Measurements from ENCODE around the gene DAZAP1.
"Not testable (repeated sequence)": the region's sequence is repeated elsewhere in the genome, so short reads cannot be mapped to it uniquely, and the experiment has no call there.

The DAZAP1 gene

DNA sequence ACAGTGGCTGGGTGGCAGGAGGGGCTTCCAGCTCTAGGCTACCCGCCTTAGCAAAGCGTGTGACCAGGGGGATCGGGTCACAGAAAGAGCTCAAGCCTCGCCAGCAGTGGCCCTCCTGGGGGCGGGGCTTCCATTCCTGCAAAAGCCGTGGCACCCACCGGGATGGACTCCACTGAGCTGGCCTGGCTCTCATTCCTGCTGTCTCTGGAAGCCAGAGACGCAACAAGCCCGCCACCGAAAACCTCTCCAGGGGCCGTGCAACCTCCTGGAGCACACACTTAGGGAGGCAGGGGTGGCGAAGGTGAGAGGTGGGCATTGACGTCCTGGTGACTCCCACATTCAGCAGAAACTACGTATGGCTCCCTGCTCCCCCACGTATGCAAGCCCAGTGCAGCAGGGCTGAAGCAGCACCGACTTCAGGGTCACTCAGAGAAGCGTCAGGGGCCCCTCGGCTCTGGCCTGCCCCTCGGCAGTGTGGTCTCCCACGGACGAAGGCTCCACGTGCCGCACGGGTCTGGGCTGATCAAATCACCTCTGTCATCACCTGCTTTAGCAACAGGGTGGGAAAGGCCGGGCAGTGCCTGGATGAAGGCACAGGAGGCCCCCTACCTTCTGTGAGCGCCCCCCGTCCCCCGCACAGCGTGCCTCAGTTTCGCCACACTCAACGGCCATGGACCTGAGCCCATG is 68.5 kb downstream of the DAZAP1 start:
- Histone ChIP-seq H4K8ac (ENCODE audit: low read depth, low read length) (no peak overlapping the region), H3K9ac (ENCODE audit: low read depth, low read length, poor library complexity) (peak overlapping the region; percentile 21), H3K36me3 (replicated peaks in 1 of 2; ENCODE audit: control insufficient read depth in 2 of 2, insufficient read depth in 2 of 2, low read length in 2 of 2) (peaks cover 2 to 32% of the 10 kb centered on the region in 2 donors), H3K14ac (ENCODE audit: low read length) (no peak overlapping the region), H3K23ac (ENCODE audit: low read depth, low read length, poor library complexity) (no peak overlapping the region), H3K4me2 (ENCODE audit: insufficient read depth, low read length, poor library complexity, severe bottlenecking) (no peak overlapping the region), H2BK12ac (ENCODE audit: low read length) (no peak overlapping the region), H3K27me3 (ENCODE audit: control insufficient read depth in 3 of 3, insufficient read depth in 3 of 3, low read depth in 1 of 3, low read length in 3 of 3) (peaks cover 0 to 15% (median 0%) of the 10 kb centered on the region in 3 experiments), H3K4me3 (ENCODE audit: low read length in 2 of 2) (no peak overlapping the region), H2BK120ac (ENCODE audit: low read depth, low read length) (no peak overlapping the region), H2AFZ (ENCODE audit: low read length) (no peak overlapping the region), H2BK15ac (ENCODE audit: low read length) (no peak overlapping the region), H3K79me1 (ENCODE audit: low read depth, low read length) (peaks cover 21% of the 10 kb centered on the region), H3K18ac (ENCODE audit: low read length) (no peak overlapping the region), H3K9me3 (replicated peaks in 1 of 2; ENCODE audit: control insufficient read depth in 2 of 2, insufficient read depth in 1 of 2, low read depth in 1 of 2, low read length in 2 of 2) (no peaks in the 10 kb centered on the region), H3K27ac (replicated peaks; ENCODE audit: low read length) (no peak overlapping the region), H3K4me1 (ENCODE audit: control insufficient read depth in 2 of 2, insufficient read depth in 1 of 2, low read depth in 1 of 2, low read length in 2 of 2) (peaks cover 10 to 12% of the 10 kb centered on the region in 2 donors), H2BK5ac (ENCODE audit: low read length) (no peak overlapping the region), H2AK5ac (ENCODE audit: low read depth, low read length) (no peak overlapping the region), H3K4ac (ENCODE audit: low read length) (no peak overlapping the region), H4K91ac (ENCODE audit: low read depth, low read length, poor library complexity) (no peak overlapping the region)
- no peak for DNase-seq (ENCODE audit: low spot score)
- no CpG with 5 or more reads among the region's 31 CpGs for WGBS, 2 donors (ENCODE audit: extremely low coverage in 2 of 2, insufficient read length in 2 of 2, insufficient replicate concordance in 1 of 2)

GRCh38 chr19:1477056-1477455 is 69.7 kb downstream of the DAZAP1 start:
- H2BK12ac ChIP-seq (ENCODE audit: low read length); DNase-seq (ENCODE audit: low spot score); H3K18ac ChIP-seq (ENCODE audit: low read length); H3K4me3 ChIP-seq (ENCODE audit: low read length in 2 of 2); H4K91ac ChIP-seq (ENCODE audit: low read depth, low read length, poor library complexity); H3K23ac ChIP-seq (ENCODE audit: low read depth, low read length, poor library complexity); H3K14ac ChIP-seq (ENCODE audit: low read length); H3K27ac ChIP-seq (replicated peaks; ENCODE audit: low read length); H3K27me3 ChIP-seq (ENCODE audit: control insufficient read depth in 3 of 3, insufficient read depth in 3 of 3, low read depth in 1 of 3, low read length in 3 of 3); H2BK120ac ChIP-seq (ENCODE audit: low read depth, low read length); H3K4me2 ChIP-seq (ENCODE audit: insufficient read depth, low read length, poor library complexity, severe bottlenecking); H2AFZ ChIP-seq (ENCODE audit: low read length); H4K8ac ChIP-seq (ENCODE audit: low read depth, low read length); H2BK15ac ChIP-seq (ENCODE audit: low read length); H3K9me3 ChIP-seq (replicated peaks in 1 of 2; ENCODE audit: control insufficient read depth in 2 of 2, insufficient read depth in 1 of 2, low read depth in 1 of 2, low read length in 2 of 2); H3K9ac ChIP-seq (ENCODE audit: low read depth, low read length, poor library complexity); H2AK5ac ChIP-seq (ENCODE audit: low read depth, low read length); H3K4ac ChIP-seq (ENCODE audit: low read length); H2BK5ac ChIP-seq (ENCODE audit: low read length): not testable (repeated sequence)
- Histone ChIP-seq H3K36me3 (replicated peaks in 1 of 2; ENCODE audit: control insufficient read depth in 2 of 2, insufficient read depth in 2 of 2, low read length in 2 of 2) (peaks cover 2 to 26% of the 10 kb centered on the region in 2 donors), H3K4me1 (ENCODE audit: control insufficient read depth in 2 of 2, insufficient read depth in 1 of 2, low read depth in 1 of 2, low read length in 2 of 2) (peaks cover 2 to 10% of the 10 kb centered on the region in 2 donors), H3K79me1 (ENCODE audit: low read depth, low read length) (peaks cover 21% of the 10 kb centered on the region)
- WGBS, 2 donors (ENCODE audit: extremely low coverage in 2 of 2, insufficient read length in 2 of 2, insufficient replicate concordance in 1 of 2), result no CpG with 5 or more reads among the region's 9 CpGs

GRCh38 chr19:1478934-1479707 is 71.7 kb downstream of the DAZAP1 start, which contains the start of gene C19orf25:
TSS of gene C19orf25 (minus strand) at chr19:1479215. CDS start at chr19:1478903, 312 bp downstream.
- Histone ChIP-seq H3K27me3 (ENCODE audit: control insufficient read depth in 3 of 3, insufficient read depth in 3 of 3, low read depth in 1 of 3, low read length in 3 of 3) (no peaks in the 10 kb centered on the region), H3K9ac (ENCODE audit: low read depth, low read length, poor library complexity) (peak within 1 kb of the TSS; percentile 90), H3K4ac (ENCODE audit: low read length) (peak within 1 kb of the TSS; percentile 37), H2BK5ac (ENCODE audit: low read length) (peak within 1 kb of the TSS; percentile 66), H3K36me3 (replicated peaks in 1 of 2; ENCODE audit: control insufficient read depth in 2 of 2, insufficient read depth in 2 of 2, low read length in 2 of 2) (peaks cover 2 to 24% of the 10 kb centered on the region in 2 donors), H3K4me1 (ENCODE audit: control insufficient read depth in 2 of 2, insufficient read depth in 1 of 2, low read depth in 1 of 2, low read length in 2 of 2) (peaks cover 0 to 9% of the 10 kb centered on the region in 2 donors), H3K9me3 (replicated peaks in 1 of 2; ENCODE audit: control insufficient read depth in 2 of 2, insufficient read depth in 1 of 2, low read depth in 1 of 2, low read length in 2 of 2) (no peaks in the 10 kb centered on the region), H2BK15ac (ENCODE audit: low read length) (peak within 1 kb of the TSS; percentile 79), H3K4me2 (ENCODE audit: insufficient read depth, low read length, poor library complexity, severe bottlenecking) (peak within 1 kb of the TSS; percentile 83), H4K91ac (ENCODE audit: low read depth, low read length, poor library complexity) (no peak within 1 kb of the TSS), H2BK120ac (ENCODE audit: low read depth, low read length) (no peak within 1 kb of the TSS), H3K23ac (ENCODE audit: low read depth, low read length, poor library complexity) (peak within 1 kb of the TSS; percentile 92), H3K4me3 (ENCODE audit: low read length in 2 of 2) (peak within 1 kb of the TSS; percentile 60 to 85), H4K8ac (ENCODE audit: low read depth, low read length) (peak within 1 kb of the TSS; percentile 43), H2AK5ac (ENCODE audit: low read depth, low read length) (peak within 1 kb of the TSS; percentile 75), H3K27ac (replicated peaks; ENCODE audit: low read length) (peak within 1 kb of the TSS; percentile 89), H3K18ac (ENCODE audit: low read length) (peak within 1 kb of the TSS; percentile 96), H3K14ac (ENCODE audit: low read length) (peak within 1 kb of the TSS; percentile 90), H2AFZ (ENCODE audit: low read length) (peak within 1 kb of the TSS; percentile 91), H2BK12ac (ENCODE audit: low read length) (no peak within 1 kb of the TSS), H3K79me1 (ENCODE audit: low read depth, low read length) (peaks cover 20% of the 10 kb centered on the region)
- peak; percentile 90 for DNase-seq (ENCODE audit: low spot score)
- WGBS, 2 donors (ENCODE audit: extremely low coverage in 2 of 2, insufficient read length in 2 of 2, insufficient replicate concordance in 1 of 2), result no CpG with 5 or more reads among the region's 71 CpGs
